ENCODE measurements around the gene UBE2D3.

UBE2D3 gene

DNA sequence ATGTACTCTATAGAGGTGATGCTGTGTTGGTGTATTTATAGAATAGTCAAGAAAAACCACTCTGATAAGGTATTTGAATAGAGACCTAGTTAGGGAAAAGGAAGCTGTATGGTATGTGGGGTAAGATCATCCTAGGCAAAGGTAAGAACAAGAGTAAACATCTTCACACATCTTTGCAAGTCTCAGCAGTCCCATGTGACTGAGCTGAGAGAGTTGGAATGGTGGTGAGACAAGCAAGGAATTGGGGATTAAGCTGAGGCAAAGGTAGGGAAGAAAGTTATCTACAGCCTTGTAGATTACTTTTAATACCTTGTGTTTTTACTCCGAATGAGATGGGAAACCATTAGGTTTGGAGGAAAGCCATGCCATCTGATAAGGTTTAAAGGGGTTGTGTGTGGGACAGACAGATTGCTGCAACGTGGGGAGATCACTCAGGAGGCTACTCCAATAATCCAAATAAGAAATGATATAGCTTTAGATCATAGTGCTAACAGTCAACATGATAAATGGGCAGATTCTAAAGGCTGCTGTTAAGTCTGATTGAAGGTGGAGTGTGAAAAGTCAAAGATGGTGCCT, 34.9 kb downstream of the UBE2D3 start:
- DNase-seq (ENCODE audit: extremely low read depth in 1 of 2, low read depth in 1 of 2), result no peak

DNA sequence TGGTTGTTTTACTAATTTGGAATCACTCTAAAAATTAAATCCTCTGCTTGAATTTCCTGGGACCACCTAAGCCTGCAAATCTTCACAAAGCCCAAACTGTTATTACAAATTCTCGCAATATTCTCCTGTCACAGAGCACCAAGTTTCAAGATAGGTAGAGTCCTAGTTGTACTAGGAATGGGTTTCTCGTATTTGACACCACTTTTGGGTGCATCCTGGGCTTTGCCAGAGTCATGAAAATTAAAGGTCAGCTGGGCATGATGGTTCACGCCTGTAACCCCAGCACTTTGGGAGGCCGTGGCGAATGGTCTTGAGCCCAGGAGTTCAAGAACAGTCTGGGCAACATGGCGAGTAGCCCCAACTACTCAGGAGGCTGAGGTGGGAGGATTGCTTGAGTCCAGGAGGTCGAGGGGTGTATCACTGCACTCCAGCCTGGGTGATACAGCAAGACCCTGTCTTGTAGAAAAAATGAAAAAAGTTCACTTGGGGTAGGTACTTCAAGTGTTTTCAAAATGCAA, 36.0 kb downstream of the UBE2D3 start:
- DNase-seq (ENCODE audit: extremely low read depth in 1 of 2, low read depth in 1 of 2), result no peak

DNA sequence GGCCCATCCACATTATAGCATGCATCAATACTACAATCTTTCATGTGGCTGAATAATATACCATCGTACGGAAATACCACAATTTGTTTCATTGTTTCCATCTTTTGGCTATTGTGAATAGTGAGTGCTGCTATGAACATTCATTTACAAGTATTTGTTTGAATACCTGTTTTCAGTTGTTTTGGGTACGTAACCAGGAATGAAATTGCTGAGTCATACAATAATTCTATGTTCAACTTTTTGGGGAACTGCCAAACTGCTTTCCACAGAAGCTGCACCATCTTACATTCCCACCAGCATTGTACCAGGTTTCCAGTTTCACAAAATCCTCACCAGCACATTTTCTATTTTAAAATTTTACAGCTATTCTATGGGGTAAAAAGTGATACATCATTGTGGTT, 38.0 kb downstream of the UBE2D3 start:
- DNase-seq (ENCODE audit: extremely low read depth in 1 of 2, low read depth in 1 of 2), result no peak

DNA sequence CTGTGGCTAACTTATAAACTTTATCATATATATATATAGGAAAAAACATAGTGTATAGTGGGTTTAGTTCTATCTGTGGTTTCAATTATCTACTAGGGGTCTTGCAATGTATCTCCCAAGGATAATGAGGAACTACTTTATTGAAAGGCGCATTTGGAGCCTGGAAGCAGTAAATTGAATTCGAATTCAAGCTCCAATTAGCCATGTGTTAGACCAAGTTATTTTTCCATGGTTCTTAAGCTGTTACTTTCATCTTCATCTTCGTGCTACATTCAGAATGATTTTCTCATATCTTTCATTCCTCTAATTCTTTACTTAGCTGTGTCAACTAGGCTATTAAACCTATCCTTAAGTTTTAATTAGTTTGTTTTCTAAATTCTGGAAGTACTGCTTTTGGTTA, 39.4 kb downstream of the UBE2D3 start:
- no peak for DNase-seq (ENCODE audit: extremely low read depth in 1 of 2, low read depth in 1 of 2)

DNA sequence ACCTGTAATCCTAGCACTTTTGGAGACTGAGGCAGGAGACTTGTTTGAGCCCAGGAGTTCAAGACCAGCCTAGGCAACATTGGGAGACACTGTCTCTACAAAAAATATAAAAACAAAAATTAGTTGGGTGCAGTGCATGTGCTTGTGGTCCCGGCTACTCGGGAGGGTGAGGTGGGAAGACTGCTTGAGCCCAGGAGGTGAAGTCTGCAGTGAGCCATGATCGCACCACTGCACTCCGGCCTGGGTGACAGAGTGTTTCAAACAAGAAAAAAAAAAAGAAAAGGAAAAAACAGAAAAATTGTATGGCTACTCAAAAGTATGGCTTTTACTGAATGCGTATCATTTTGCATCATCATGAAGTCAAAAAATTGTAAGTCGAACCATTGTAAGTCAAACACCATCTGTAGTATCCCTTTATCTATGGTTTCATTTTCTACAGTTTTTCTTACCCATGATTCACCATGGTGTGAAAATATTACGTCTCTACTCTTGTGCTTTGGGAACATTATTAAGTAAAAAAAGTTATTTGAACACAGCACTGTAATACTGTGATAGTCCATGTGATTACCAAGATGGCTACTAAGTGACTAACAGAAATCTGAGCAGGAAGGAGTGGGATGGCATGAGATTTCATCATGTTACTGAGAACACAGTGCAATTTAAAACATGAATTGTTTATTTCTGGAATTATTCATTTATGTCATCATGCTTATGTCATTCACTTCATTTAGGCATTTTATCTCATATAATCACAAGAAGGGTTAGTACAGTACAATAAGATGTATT, 40.1 kb downstream of the UBE2D3 start:
- DNase-seq (ENCODE audit: extremely low read depth in 1 of 2, low read depth in 1 of 2), result no peak

DNA sequence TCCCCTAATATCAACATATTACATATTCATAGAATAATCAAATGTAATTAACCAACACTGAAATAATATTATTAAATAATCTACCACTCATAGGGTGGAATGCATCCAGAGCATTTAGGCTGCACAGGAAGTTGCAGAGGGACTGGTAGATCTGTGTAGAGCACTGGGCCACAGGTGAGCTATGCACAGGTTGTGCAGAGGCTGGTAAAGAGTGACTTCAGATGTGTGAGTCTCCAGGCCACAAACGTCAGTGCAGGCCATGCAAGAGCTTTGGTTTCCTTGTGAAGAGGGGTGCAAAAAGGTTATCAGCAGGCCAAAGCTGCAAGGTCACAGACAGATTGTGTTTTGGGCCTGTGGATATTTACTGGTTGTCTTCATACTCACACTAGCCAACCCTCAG, 41.1 kb downstream of the UBE2D3 start:
- no peak for DNase-seq (ENCODE audit: extremely low read depth in 1 of 2, low read depth in 1 of 2)

DNA sequence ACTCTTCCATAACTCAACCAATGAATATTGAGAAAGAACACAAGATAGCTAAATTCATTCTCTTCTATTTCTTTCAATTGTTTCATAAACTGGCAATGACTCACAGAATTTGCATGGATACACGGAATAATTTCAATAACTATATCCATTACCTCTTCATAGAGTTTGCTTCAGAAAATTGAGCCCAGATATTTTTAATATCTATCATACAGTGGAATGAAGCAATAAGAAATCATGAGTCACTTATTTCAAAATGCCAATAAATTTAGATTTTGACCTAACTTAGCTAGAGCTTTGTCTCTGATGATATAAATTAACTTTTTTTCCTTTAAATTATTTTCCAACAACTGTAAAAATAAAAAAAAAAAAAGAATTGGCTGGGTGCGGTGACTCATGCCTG, 44.3 kb downstream of the UBE2D3 start:
- no peak for DNase-seq (ENCODE audit: extremely low read depth in 1 of 2, low read depth in 1 of 2)

DNA sequence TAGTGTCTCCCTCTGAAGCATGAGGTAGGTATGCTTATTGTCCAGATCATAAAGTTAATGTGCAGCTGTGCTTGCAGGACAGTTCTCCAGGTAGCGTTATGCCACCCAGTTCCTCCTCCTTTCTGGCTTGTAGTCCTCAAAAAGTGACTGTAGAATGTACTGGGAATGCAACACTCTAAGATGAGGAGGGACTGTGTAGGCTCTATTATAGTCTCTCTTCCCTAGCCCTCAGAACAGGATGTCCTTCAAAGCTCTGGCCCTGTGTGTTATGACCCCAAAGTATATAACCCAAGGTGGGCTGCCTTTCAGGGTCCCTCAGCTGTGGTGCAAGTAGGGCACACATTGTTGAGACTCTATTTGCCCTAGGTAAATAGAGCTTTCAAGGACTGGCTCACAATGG, 45.8 kb downstream of the UBE2D3 start:
- DNase-seq (ENCODE audit: extremely low read depth in 1 of 2, low read depth in 1 of 2), result no peak

DNA sequence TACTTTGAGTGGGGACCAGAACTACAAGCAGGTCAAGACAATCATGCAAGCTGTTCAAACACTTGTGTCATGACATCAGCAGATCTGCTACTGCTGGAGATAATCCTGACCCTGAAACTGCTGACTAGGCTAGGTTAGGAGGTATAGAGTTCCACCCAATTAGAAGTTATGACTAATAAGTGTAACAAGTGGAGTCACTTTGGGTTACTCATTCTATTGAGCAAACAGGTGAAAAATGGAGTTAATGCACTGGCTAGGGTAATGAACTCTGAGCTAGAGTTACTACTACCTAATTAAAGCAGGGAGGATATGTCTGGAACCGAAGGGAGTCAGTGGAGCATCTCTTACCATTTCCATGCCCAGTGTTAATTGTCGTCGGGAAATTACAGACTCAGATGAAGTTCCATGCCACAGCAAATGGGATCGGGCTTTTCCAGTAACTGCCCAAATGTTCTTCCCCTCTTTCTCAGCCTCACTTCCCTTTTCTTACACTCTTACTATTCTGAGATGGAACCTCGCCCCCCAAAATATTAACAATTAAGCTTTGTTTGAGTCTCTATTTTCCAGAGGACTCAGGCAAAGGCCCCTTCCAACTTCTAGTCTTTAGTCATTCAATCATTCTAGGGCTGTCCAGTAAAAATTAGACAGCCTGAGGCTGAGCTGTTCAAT, 46.7 kb downstream of the UBE2D3 start:
- no peak for DNase-seq (ENCODE audit: extremely low read depth in 1 of 2, low read depth in 1 of 2)

DNA sequence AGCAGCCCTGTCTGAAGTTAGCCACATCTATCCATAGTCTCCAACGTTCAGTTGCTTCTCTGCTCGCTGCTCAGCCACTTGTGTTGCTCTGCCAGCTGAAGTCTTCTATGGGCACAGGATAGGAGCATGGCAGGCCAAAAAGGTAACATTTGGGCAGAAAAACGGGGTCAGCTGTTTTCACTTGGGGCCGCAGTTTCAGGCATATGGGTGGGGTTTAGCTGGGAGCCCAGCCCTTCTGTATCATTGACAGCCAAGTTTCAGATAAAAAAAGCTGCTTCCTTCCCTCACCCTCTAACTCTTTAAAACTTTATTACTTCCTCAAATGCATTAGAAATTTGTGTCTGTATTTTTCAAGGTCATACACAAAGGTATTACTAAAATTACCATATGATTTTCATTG, 48.1 kb downstream of the UBE2D3 start:
- DNase-seq (ENCODE audit: extremely low read depth in 1 of 2, low read depth in 1 of 2), result no peak

DNA sequence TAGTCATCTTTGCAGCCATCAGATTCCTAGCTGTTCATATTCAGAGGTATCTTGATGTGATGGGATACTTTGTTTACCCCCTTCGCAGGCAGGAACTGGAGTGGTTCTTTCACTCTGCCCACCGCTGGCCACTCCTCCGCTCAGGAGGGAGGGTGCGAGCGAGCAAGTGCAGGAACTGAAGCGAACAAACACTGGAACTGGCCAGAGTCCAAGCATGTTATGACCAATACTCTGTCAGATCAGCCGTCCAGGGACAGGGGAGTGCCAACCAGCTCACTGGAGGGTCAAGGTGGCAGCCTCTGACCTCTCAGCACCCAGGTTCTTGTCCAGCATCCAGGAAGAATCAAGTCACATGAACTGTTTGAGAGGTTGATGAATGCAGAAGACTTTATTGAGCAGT, 48.6 kb downstream of the UBE2D3 start:
- no peak for DNase-seq (ENCODE audit: extremely low read depth in 1 of 2, low read depth in 1 of 2)

DNA sequence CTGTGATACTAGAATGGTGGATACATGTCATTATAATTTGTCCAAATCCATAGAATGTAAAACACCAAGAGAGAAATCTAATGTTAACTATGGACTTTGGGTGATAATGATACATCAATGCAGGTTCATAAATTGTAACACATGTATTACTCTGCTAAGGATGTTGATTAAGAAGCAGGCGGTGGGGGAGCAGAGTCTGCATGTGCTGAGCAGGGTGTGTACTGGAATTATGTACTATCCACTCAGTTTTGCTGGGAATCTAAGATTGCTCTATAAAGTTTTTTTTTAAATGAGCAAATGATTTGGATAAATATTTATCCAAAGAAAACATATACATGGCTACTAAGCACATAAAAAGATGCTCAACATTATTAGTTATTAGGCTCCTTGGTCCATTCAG, 51.5 kb downstream of the UBE2D3 start:
- no peak for DNase-seq (ENCODE audit: extremely low read depth in 1 of 2, low read depth in 1 of 2)

DNA sequence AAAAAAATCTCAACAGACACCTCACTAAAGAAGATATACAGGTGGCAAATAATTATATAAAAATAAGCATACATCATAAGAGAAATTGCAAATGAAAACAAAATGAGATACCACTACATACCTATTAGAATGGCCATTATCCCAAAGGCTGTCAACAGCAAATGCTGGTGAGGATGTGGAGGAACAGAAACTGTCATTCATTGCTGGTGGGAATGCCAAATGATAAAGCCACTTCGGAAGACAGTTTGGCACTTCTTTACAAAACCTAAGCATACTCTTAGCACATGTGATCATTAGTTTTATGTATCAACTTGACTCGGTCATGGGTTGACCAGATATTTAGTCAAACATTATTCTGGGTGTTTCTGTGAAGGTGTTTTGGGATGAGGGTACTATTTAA, 53.1 kb downstream of the UBE2D3 start:
- DNase-seq (ENCODE audit: extremely low read depth in 1 of 2, low read depth in 1 of 2), result no peak

DNA sequence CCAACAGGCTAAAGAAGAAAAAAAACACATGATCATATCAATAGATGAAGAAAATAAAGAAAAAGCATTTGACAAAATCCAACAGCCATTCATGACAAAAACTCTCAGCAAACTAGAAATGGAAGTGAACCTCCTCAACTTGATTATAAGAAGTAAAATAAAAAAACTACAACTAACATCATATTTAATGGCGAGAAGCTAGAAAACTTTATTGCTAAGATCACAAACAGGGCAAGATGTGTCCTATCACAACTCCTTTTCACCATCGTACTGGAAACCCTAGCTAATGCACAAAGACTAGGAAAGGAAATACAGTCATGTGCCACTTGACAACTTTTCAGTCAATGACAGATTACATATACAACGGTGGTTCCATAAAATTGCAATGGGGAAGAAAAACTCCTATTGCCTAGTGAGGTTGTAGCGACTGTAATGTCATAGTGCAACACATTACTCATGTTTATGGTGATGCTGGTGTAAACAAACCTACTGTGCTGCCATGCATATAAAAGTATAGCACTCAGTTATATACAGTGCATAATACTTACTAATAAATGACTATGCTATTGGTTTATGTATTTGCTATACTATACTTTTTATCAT, 54.5 kb downstream of the UBE2D3 start:
- no peak for DNase-seq (ENCODE audit: extremely low read depth in 1 of 2, low read depth in 1 of 2)

DNA sequence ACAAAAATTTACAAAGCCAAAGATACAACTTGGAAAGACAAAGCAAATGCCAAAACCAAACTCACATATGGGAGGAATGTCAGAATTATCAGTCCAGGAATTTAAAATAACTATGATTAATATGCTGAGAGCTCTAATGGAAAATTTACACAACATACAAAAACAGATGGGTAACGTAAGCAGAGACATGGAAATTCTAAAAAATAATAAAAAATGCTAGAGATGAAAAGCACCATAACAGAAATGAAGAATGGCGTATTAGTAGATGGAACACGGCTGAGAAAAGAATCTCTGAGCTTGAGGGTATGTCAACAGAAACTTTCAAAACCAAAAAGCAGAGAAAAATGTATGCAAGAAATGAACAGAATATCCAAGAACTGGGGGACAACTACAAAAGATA, 62.5 kb downstream of the UBE2D3 start:
- DNase-seq (ENCODE audit: extremely low read depth in 1 of 2, low read depth in 1 of 2), result no peak

DNA sequence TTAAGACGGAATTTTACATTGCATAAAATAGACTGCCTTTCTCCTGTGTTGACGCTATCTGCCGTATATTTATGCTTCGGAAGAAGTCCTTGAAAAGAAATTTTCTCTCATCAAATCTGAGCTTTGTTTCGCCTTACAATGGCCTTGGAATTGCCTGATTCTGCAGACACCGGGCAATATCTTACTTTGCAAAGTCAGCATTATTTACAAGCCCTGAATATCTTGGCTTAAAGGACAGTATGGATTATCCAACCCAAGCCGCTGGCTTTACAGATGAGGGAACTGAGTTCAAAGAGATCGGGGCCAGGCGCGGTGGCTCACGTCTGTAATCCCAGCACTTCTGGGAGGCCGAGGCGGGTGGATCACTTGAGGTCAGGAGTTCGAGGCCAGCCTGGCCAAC, 65.4 kb downstream of the UBE2D3 start:
- no peak for DNase-seq (ENCODE audit: extremely low read depth in 1 of 2, low read depth in 1 of 2)

DNA sequence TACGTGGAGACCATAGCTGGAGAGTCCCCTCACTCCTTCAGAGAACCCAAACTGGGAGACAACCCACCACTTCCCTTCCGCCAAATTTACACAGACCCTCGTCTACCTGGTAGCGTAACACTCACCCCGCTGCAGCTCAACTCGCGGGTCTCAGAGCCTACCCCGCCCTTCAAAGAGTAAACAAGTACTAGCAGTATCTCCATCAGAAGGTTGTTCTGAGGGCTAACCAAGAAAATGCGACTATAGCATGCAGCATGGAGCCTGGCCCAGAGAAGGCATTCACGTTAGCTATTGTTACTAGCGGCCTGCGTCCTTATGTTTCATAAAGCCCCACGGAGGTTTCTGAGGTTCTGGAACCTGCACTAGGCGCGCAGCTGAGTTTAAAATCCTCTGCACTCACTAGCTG, 66.1 kb downstream of the UBE2D3 start:
- peak in 1 of 2 donors; percentile 0 for DNase-seq (ENCODE audit: extremely low read depth in 1 of 2, low read depth in 1 of 2)

DNA sequence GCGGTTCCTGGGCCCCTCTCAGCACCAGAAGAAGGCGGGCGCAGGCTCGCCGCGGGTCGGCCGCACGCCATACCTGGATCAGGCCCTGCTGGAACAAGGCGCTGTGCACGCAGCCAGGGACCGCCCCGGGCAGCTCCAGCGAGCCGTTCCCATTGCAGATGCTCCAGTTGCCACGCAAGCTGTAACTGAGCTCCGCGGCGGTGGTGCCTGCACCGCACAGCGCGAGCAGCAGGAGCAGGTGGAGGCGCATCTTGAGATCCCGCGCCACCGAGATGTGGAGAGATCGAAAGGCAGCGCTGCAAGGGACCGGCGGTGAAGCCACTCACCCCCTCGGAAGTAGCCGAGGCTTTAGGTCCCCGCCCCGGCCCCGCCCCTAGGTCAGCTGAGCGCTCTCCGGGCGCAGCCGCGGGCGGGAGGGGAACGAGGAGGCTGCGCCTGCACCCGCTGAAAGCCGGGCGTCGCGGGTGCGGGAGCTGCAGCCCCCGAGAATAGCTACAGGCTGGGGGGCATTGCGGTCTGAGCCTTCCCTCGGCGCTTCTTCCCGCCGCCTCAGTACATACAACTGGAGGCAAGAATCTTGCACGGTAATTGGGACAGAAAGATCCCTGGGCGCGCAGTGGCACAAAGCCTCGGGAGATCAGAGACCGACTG, 66.6 kb downstream of the UBE2D3 start, which contains the start of gene MANBA:
MANBA (minus strand) TSS at position 324 of the 651 bp plus-strand sequence; CDS start at position 250, 74 bp downstream.
- peak; percentile 72 to 78 for DNase-seq (ENCODE audit: extremely low read depth in 1 of 2, low read depth in 1 of 2)

DNA sequence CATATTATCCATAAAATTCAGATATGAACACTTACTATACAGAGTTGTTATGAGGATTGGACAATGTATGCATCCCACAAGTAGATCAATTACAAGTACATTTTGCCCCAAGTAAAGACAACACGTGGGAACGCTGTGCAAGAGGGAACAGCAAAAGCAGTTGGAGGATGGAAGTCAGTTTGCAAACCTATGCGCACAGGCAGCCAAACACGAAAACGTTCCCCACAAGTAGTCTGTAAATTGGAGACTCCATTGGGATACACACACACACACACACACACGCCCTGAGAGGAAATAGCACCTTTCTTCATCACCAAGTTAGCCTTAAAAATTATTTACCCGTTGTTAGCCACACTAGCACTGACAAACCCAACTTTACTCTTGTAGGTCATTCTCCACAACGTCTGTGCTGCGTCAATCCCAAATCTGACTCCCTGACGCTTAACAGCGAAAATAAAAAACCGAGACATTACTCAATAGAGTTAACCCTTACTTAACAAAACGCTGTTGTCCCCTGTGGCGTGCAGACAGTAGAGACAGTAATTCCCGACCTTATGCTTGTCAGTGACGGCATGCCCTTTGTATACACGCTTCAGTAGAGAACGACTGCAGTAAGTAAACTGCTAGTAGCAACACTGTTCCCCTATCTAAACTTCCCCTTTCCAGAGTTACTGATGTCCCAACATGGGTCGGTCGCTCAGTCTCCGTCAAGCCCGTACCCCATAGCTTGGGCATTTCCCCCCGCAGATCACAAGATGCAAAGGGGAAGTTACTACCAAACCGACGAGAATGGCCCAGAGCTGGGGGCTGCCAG, 67.3 kb downstream of the UBE2D3 start:
- peak in 1 of 2 donors; percentile 12 for DNase-seq (ENCODE audit: extremely low read depth in 1 of 2, low read depth in 1 of 2)
